SU-DHL-6 (cell line): Measurements from ENCODE around the gene MRRF.
A peak's percentile ranks its signal among the peaks of the same experiment; 100 is the strongest.

ENCODE experiments used
- H2AFZ ChIP-seq: fragments of 200-600 bp; sonication (generic); 2 replicates; pipeline ENCODE4 v1.6.1; 2014; ENCODE audit warnings: low read depth, mild to moderate bottlenecking, moderate library complexity, mixed read lengths, antibody characterized with exemption, low read length; ENCODE audit not compliant: severe bottlenecking
- H3F3A ChIP-seq: fragments of 200-600 bp; shearing (Covaris generic); 2 replicates; pipeline ENCODE4 v1.6.0; 2016; ENCODE audit warnings: antibody characterized with exemption, mild to moderate bottlenecking; ENCODE audit not compliant: insufficient read depth
- H3K27ac ChIP-seq: fragments of 200-600 bp; sonication (generic); 2 replicates; pipeline ENCODE4 v1.5.1; 2016; ENCODE audit warnings: low read depth, mild to moderate bottlenecking, low read length, moderate library complexity, mixed read lengths
- H3K27me3 ChIP-seq: fragments of 200-600 bp; sonication (generic), shearing (Covaris generic); 2 replicates; pipeline ENCODE4 v1.6.0; 2014; ENCODE audit warnings: mild to moderate bottlenecking, low read length
- H3K36me3 ChIP-seq: fragments of 200-600 bp; sonication (generic); 2 replicates; pipeline ENCODE4 v1.6.1; 2014; ENCODE audit warnings: mild to moderate bottlenecking, low read length, mixed read lengths
- H3K4me2 ChIP-seq: fragments of 300-600, 200-600 bp; shearing (Covaris generic), sonication (generic); 2 replicates; pipeline ENCODE4 v1.6.0; 2014; ENCODE audit warnings: low read length, low read depth, mild to moderate bottlenecking; ENCODE audit not compliant: poor library complexity, severe bottlenecking
- H3K4me3 ChIP-seq: fragments of 200-600 bp; sonication (generic); 2 replicates; pipeline ENCODE4 v1.5.1; 2014; ENCODE audit warnings: antibody characterized with exemption, low read length, mild to moderate bottlenecking, mixed read lengths; ENCODE audit not compliant: insufficient read depth, poor library complexity, severe bottlenecking
- H3K79me2 ChIP-seq: fragments of 200-600 bp; sonication (generic); 2 replicates; pipeline ENCODE4 v1.6.1; 2014; ENCODE audit warnings: mild to moderate bottlenecking, low read length, moderate library complexity; ENCODE audit not compliant: insufficient read depth
- H3K9ac ChIP-seq: fragments of 200-600 bp; sonication (generic); 2 replicates; pipeline ENCODE4 v1.7.0; 2014; ENCODE audit warnings: mild to moderate bottlenecking, low read length
- H3K9me2 ChIP-seq: fragments of 200-600 bp; sonication (generic); replicated peaks from 2 replicates; pipeline ENCODE4 v1.6.1; 2014; ENCODE audit warnings: low read length; ENCODE audit not compliant: insufficient read depth
- H3K9me3 ChIP-seq: fragments of 200-600 bp; sonication (generic); 2 replicates; pipeline ENCODE4 v1.6.1; 2014; ENCODE audit warnings: low read length, mixed read lengths; ENCODE audit not compliant: insufficient read depth
- H4K20me1 ChIP-seq: fragments of 200-600 bp; sonication (generic); 2 replicates; pipeline ENCODE4 v1.6.1; 2014; ENCODE audit warnings: low read depth, mild to moderate bottlenecking, antibody characterized with exemption, low read length, moderate library complexity, mixed read lengths
- EZH2phosphoT487 ChIP-seq: fragments of 200-600 bp; sonication (generic), shearing (Covaris generic); conservative IDR thresholded peaks from 2 replicates; pipeline ENCODE4 v1.6.1; 2018; ENCODE audit warnings: mild to moderate bottlenecking, antibody characterized with exemption, low read length, moderate library complexity, mixed read lengths
- TF ChIP-seq, protein P1 (sequence below): fragments of 200-600 bp; sonication (generic); IDR thresholded peaks from one replicate; pipeline ENCODE4 v1.5.1; 2017; ENCODE audit warnings: antibody characterized with exemption, mild to moderate bottlenecking, low read length, moderate library complexity; ENCODE audit not compliant: insufficient read depth, poor library complexity, severe bottlenecking

The MRRF gene

GRCh38 chr9:122370869-122371755 lies 106.4 kb downstream of the MRRF start, which contains the start of gene PTGS1:
TSS of gene PTGS1 (plus strand) at chr9:122371024. CDS start at chr9:122371085, 61 bp downstream.
- peak within 1 kb of the TSS; percentile 40 for H3K4me3 ChIP-seq

DNA sequence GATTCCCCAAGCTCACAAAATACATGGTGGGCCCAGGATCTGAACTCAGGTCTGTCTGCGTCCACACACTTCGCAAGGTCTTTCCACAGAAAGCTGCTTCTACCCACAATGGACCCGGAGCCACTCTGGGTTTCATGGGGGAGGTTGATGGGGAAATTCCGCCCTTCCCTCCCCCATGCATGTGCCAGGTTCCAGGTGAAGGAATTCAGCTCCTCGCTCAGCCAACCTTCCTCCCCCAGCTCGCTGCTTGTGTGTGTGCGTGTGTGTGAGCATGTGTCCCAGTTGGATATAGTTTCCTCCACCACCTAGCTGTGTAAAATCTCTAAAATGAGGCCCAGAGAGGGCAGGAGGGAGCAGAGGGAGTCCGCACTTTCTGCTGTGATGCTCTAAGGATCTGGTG lies 107.2 kb downstream of the MRRF start:
- H3K9me3 ChIP-seq: no peaks in the 10 kb centered on the region
- H3K9me2 ChIP-seq: no peaks in the 10 kb centered on the region
- TF ChIP-seq, protein P1, sequence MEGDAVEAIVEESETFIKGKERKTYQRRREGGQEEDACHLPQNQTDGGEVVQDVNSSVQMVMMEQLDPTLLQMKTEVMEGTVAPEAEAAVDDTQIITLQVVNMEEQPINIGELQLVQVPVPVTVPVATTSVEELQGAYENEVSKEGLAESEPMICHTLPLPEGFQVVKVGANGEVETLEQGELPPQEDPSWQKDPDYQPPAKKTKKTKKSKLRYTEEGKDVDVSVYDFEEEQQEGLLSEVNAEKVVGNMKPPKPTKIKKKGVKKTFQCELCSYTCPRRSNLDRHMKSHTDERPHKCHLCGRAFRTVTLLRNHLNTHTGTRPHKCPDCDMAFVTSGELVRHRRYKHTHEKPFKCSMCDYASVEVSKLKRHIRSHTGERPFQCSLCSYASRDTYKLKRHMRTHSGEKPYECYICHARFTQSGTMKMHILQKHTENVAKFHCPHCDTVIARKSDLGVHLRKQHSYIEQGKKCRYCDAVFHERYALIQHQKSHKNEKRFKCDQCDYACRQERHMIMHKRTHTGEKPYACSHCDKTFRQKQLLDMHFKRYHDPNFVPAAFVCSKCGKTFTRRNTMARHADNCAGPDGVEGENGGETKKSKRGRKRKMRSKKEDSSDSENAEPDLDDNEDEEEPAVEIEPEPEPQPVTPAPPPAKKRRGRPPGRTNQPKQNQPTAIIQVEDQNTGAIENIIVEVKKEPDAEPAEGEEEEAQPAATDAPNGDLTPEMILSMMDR: no peak
- TF ChIP-seq EZH2phosphoT487: no peak
- H3K36me3 ChIP-seq: no peaks in the 10 kb centered on the region
- H3F3A ChIP-seq: no peaks in the 10 kb centered on the region
- no peak overlapping the region for H2AFZ ChIP-seq
- no peaks in the 10 kb centered on the region for H3K27me3 ChIP-seq
- no peak overlapping the region for H3K4me3 ChIP-seq
- H3K79me2 ChIP-seq: no peaks in the 10 kb centered on the region
- H4K20me1 ChIP-seq: no peaks in the 10 kb centered on the region
- no peak overlapping the region for H3K4me2 ChIP-seq
- H3K9ac ChIP-seq: no peak overlapping the region
- no peak overlapping the region for H3K27ac ChIP-seq

More at GRCh38 chr9:122370869-122371755, 106.4 kb downstream of the MRRF start, which contains the start of gene PTGS1:
- Histone ChIP-seq H2AFZ (peak within 1 kb of the TSS; percentile 88), H3K36me3 (no peaks in the 10 kb centered on the region), H3K79me2 (no peaks in the 10 kb centered on the region), H3K9me2 (no peaks in the 10 kb centered on the region), H3K27me3 (no peaks in the 10 kb centered on the region), H3K27ac (no peak within 1 kb of the TSS), H4K20me1 (no peaks in the 10 kb centered on the region), H3K9me3 (no peaks in the 10 kb centered on the region), H3F3A (no peaks in the 10 kb centered on the region), H3K9ac (peak within 1 kb of the TSS; percentile 34), H3K4me2 (peak within 1 kb of the TSS; percentile 66)
- TF ChIP-seq, protein P1: no peak
- TF ChIP-seq EZH2phosphoT487: no peak

DNA sequence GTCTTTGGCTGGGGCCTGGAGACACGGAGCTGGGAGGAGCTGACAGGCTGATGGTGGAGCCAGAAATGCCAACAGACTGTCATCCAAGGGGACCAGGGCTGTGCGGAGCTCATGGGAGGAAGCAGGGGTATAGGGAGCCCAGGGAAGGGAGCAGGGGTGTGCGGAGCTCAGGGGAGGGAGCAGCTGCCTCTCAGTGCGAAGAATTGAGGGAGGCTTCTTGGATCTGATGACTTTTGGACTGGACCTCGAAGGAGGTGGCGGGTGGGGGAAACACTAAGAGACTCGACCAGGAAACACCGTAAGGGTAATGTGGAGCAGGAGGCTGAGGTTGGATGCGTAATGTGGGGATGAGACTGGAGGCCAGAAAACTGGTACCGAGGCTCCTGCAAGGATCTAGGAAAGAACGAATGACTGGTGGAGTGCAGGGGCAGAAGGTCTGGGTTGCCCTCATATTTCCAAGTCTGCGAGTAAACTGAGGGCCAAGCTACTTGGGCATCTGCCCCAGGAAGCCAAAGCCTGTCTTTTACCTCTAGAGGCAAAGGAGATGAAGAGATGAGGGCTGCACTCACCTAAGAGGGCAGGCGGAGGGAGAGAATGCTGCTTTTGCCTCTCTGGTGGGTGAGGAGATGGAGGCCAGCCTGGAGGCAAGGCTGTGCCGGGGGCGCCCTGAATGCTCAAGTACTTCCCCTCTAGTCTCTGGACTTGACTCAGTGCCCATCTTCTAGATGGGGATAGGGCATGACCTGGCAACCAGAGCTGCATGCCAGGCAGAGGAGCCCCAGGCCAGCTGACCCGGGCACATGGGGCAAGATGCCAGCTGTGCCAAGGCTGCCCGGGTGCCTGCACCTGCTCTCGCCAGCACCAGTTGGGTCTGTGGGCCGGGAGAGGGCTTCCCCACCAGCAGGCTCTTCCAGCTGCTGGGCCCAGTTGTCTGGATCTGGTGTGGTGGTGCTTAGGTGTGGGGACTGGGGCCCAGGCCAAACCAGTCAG lies 108.5 kb downstream of the MRRF start:
- Histone ChIP-seq H4K20me1 (no peaks in the 10 kb centered on the region), H2AFZ (no peak overlapping the region), H3K79me2 (no peaks in the 10 kb centered on the region), H3K4me3 (no peak overlapping the region), H3K27ac (no peak overlapping the region), H3K9me2 (no peaks in the 10 kb centered on the region), H3K9ac (no peak overlapping the region), H3K27me3 (no peaks in the 10 kb centered on the region), H3F3A (no peaks in the 10 kb centered on the region), H3K9me3 (no peaks in the 10 kb centered on the region), H3K36me3 (no peaks in the 10 kb centered on the region), H3K4me2 (no peak overlapping the region)
- TF ChIP-seq, protein P1: no peak
- TF ChIP-seq EZH2phosphoT487: no peak
